ENCODE results near the gene CDK17.

The CDK17 gene

GRCh38 chr12:96238336-96239047 is 161.7 kb downstream of the CDK17 start:
- no peak for DNase-seq (ENCODE audit: low read depth, low spot score)

- peak; percentile 82 for DNase-seq (ENCODE audit: low read depth, low spot score)
These were observed 162.7 kb downstream of the CDK17 start for GRCh38 chr12:96237465-96238077.

- DNase-seq (ENCODE audit: low read depth, low spot score) = no peak
These were observed 163.2 kb downstream of the CDK17 start for GRCh38 chr12:96237035-96237434.

- DNase-seq (ENCODE audit: low read depth, low spot score) = no peak
These were observed 163.9 kb downstream of the CDK17 start for GRCh38 chr12:96236221-96236822.

DNA sequence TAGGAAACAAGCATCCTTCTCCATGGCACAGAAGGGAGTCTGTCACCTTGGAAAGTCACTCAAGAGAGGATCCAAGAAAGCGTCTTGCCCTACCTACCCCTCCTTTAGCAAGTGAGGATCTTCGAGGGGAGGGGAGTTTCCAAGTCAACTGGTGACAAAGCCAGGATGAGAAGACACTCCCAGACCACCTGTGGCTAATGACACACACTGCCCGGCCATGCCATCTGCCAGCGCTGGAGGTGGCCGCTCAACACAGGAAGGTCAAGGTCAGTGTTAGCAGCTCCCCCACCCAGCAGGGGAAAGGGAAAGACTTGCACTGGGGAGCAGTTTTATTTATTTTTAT is 164.8 kb downstream of the CDK17 start:
- DNase-seq (ENCODE audit: low read depth, low spot score) = no peak

DNA sequence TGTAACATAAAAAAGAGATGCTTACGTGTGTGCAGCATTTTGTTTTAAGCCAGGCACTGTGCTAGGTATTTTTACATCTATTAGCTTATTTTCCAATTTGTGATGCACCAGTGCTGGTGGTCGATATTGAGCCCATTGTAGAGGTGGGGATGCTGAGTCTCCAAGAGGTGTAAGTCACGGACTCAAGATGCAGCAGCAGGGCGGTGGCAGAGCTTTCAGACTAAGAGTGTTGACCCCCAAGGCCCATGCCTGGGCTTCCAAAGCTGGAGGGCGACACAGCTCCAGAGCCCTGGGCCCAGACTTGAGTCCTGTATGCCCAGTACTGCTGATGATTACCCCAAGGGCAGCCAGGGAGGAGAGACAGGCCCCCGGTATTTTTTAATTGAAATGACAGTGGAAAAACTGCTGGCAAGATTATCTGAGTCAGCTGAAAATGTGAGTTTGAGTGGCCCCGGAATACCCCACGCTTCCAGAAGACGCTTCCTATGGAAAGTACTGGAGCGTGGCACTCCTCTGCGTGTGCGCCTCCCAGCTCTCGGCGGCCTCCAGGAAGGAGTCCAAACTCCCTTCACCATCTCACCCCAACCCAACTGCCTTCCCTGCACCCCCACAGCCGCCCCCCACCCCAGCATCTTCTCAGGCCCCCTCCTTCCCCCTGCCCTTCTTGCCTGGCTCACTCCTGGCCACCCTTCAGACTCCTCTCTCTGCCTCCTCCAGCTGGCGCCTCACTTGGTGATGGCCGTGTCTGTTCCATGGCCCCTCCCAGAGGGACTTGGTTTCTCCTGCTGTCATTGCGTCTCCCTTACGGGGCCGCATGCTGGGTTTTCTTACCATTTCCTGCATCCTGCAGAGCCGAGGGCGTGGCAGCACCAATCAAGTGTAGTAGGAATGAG is 165.4 kb downstream of the CDK17 start:
- DNase-seq (ENCODE audit: low read depth, low spot score) = no peak

DNA sequence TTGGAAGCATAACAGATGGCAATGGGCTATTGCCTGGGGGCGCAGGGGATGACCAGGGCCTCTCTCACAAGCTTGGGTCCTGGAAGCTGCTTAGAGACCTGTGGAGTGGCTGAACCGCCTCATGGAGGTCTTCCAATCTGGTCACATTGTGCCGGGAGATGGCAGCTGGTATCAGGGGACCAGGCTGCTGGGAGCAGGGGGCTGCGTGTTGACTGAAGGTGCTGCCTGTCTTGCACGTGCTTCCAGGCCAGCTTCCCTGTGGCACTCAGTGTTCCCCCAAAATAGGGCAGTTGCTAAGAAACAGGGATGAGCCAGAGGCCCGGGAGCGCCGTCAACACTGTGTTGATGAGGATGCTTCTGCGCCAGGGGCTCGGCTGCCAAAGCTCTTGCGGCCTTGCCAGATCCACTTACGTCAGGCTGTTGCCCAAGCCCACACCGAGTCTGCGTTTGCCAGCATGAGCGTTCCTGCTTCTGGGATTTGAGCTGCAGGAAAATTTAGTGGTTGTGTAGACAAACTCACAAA is 166.2 kb downstream of the CDK17 start:
- no peak for DNase-seq (ENCODE audit: low read depth, low spot score)

- DNase-seq (ENCODE audit: low read depth, low spot score) = no peak
These were observed 167.1 kb downstream of the CDK17 start for GRCh38 chr12:96233168-96233567.

GRCh38 chr12:96230646-96231045 is 169.6 kb downstream of the CDK17 start:
- no peak for DNase-seq (ENCODE audit: low read depth, low spot score)

DNA sequence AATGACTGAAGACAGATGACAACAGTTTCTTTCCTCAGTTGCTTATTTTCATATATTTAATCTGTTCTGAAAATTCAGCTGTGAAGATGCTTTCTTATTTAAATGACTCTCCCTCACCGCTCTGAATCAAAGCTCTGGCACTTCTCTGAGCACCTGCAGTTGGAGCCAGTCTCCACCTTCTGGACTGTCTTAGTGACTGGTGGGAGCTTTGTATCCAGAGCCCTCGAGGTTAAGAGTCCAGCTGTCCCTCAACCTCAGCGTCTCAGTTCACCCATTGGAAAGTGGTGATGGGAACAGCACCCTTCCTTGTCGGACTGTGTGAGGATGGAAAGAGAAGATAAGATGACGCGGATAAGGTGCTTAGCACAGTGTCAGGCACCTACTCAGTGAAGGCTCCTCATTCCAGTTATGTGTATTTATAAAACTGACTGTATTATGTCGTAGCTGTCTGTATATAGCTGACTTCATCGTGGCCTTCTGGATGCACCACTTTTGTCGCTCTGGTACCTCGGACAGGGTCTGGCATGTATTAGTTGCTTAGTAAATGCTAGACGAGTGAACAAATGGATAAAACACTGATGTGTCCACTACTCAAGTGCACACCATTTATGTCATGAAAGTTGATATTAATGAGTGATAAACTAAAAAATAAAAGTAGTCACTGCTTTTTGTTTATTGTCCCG is 171.5 kb downstream of the CDK17 start:
- no peak for DNase-seq (ENCODE audit: low read depth, low spot score)
